HG02571 (cell line): ENCODE measurements around the gene FLCN.

Source experiments
- ATAC-seq: cut with Tn5 transposase; IDR thresholded peaks from one replicate; pipeline ENCODE4 v1.9.1; 2021; ENCODE audit warnings: mild to moderate bottlenecking, moderate library complexity; ENCODE audit not compliant: unreplicated experiment

The FLCN gene

GRCh38 chr17:17170346-17170985, 66.5 kb downstream of the FLCN start:
- no peak for ATAC-seq

DNA sequence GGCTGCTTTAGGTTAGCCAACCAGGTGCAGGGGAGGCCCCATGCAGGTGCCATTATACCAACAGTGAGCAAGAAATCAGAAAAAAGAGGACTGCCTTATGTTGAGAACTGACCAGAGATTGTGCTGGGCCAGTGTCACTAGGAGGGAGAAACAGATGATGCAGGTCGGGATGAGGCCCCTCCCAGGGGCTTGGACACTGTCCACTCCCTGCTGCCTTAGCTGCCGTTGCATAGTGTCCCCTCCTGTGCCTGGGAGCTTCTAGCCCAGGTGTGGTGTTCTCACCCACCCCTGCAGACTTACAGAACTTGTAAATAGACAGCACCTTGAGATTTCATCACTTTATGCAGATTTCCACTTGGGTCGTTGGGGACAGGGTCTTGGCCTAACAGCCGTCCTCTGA, 67.6 kb downstream of the FLCN start:
- ATAC-seq = no peak

DNA sequence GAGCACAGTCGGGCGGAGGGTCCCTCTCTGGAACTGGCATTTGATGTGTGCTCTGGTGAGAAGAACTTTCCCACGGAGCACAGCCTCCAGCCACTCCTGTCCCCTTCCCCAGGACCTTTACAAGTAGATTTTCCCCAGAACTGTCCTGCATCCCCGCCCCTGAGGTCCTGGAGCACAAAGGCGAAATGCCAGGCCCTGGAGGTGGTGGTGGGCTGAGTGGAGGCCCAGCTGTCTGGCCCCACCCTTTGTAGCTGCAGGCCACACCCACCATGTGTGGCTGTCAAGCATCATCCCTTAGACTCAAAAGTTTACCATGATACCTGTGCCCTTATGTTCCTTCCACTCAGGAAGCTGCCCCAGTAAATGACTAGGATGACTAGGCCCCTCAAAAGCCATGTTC, 68.6 kb downstream of the FLCN start:
- no peak for ATAC-seq

- ATAC-seq = no peak
Measured at GRCh38 chr17:17167986-17168385, 69.0 kb downstream of the FLCN start.

DNA sequence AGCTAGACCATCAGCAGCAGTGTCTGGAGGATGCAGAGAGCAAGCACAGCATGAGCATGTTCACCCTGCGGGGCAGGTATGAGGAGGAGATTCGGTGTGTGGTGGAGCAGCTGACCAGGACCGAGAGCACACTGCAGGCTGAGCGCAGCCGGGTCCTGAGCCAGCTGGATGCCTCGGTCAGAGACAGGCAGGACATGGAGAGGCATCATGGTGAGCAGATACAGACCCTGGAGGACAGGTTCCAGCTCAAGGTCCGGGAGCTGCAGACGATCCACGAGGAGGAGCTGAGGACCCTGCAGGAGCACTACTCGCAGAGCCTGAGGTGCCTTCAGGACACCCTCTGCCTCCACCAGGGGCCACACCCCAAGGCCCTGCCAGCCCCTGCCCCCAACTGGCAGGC, 69.6 kb downstream of the FLCN start:
- ATAC-seq = no peak

- no peak for ATAC-seq
Measured at GRCh38 chr17:17166446-17166845, 70.5 kb downstream of the FLCN start.

- ATAC-seq = no peak
Measured at GRCh38 chr17:17165666-17166308, 71.2 kb downstream of the FLCN start.

GRCh38 chr17:17164676-17165075, 72.3 kb downstream of the FLCN start:
- no peak for ATAC-seq

GRCh38 chr17:17164156-17164555, 72.8 kb downstream of the FLCN start:
- ATAC-seq = no peak
